Measurements from ENCODE around the gene CACNA1C.
"Not testable (repeated sequence)": the region's sequence is repeated elsewhere in the genome, so short reads cannot be mapped to it uniquely, and the experiment has no call there.

The CACNA1C gene

DNA sequence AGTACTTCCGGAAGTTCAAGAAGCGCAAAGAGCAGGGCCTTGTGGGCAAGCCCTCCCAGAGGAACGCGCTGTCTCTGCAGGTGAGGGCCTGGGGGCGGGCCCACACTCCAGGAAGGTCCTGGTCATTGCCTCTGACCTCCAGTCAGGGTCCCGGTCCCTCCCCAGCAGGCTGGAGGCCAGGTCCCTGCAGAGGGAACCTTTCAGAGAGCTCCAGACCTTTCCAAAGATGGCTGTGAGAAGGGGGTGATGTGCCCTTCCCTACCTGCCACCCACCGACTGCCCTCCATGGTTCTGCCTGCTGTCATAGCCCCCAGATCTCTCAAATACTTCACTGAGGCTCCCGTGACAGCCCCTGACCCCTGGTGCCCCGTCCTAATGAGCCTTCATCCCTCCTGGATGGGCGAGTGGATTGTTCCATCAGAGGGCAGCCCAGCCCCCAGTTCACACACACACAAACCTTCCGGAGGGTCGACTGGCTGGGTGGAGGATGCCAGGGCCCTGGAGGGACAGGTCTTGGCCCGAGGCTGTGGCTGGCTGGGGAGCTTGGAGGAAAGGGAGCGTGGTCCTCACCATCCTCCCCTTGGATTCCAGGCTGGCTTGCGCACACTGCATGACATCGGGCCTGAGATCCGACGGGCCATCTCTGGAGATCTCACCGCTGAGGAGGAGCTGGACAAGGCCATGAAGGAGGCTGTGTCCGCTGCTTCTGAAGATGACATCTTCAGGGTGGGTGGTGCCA, 624.5 kb downstream of the CACNA1C start:
- DNase-seq (ENCODE audit: low spot score) = no peak

DNA sequence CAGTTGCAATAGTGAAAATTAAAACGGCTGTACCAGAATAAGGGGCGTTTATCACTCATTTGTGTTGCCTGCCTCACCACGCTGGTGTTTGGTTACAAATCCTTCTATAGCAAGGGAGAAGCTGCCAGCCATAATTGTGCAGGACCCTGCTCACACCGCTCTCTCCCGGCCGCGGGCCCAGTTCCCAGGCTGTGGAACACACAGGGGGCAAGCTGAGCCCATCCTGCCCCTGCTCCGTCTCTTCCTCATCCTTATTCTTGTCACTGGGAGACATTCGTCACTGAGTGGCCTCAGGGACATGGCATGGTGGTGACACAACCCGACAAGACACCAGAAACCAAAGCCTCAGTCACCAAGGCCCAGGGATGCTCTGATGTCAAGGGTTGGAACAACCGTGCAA, 625.6 kb downstream of the CACNA1C start:
- DNase-seq (ENCODE audit: low spot score) = no peak

DNA sequence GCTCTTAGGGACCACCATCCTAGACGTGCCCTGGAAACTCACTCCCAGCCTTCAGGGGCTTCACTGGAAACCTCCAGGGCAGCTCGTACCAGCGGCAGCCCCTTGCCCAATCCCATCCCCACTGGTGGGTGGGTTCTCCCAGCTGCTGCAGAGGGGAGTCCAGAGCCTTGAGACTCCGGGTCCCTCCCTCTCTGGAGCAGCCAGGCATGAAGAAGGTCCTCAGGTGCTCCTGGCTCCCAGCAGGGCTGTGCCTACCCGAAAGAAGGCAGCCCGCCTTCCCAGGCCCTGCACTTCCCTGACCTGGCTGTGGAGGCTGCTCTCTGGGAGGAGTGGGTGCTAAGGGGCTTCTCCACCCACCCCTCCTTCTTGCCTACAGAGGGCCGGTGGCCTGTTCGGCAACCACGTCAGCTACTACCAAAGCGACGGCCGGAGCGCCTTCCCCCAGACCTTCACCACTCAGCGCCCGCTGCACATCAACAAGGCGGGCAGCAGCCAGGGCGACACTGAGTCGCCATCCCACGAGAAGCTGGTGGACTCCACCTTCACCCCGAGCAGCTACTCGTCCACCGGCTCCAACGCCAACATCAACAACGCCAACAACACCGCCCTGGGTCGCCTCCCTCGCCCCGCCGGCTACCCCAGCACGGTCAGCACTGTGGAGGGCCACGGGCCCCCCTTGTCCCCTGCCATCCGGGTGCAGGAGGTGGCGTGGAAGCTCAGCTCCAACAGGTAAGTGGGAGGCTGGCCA, 626.5 kb downstream of the CACNA1C start:
- no peak for DNase-seq (ENCODE audit: low spot score)

DNA sequence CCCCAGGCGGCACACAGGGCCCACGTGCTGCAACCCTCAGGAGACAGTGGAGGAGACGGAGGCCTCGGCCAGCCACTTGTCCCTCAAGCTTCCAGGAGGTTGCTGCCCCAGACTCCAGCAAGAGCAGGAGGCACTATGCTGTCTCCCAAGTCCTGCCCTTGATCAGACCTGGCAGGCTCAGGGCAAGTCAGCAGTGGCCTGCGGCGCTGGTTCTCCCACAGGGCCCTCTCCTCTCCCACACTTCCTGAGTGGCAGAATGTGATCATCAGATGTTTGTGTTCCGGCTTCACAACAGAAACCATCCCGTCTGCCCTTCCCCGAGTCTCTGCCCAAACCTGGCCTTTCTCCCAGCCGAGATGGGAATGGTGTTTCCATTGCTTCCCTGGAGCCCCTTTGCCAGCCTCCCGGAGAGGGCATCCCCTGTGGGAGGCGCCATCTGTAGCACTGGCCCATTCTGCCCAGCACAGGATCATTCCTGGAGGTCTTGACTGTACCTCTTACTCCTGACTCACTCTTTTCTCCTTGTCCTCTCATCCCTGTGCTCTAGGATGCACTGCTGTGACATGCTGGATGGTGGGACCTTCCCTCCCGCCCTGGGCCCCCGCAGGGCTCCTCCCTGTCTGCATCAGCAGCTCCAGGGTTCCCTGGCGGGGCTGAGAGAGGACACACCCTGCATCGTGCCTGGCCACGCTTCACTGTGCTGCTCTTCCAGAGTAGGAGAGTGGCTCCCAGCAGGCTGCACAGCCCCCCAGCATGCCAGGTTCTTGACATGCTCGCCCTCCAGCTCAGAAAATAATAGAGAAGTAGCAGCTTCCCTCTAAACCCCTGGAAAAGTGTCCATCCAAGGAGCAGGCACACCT, 627.3 kb downstream of the CACNA1C start:
- no peak for DNase-seq (ENCODE audit: low spot score)

DNA sequence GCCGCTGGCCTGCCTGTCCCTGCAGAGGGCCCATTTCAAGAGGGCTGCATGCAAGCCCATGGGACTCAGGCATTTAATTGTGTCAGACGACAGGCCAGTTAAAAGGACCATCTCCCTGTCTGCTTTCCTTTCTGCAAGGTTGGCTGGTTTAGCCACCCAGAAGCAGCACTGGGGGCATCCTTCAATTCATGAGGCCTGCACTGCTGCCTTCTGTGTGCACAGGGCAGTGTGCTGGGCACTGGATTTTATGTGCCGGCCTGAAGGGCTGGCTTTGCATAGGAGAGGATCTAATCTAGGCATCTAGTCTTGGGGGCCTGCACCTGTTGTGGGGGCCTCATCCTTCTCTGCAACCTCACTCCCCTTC, 627.9 kb downstream of the CACNA1C start:
- no peak for DNase-seq (ENCODE audit: low spot score)

DNA sequence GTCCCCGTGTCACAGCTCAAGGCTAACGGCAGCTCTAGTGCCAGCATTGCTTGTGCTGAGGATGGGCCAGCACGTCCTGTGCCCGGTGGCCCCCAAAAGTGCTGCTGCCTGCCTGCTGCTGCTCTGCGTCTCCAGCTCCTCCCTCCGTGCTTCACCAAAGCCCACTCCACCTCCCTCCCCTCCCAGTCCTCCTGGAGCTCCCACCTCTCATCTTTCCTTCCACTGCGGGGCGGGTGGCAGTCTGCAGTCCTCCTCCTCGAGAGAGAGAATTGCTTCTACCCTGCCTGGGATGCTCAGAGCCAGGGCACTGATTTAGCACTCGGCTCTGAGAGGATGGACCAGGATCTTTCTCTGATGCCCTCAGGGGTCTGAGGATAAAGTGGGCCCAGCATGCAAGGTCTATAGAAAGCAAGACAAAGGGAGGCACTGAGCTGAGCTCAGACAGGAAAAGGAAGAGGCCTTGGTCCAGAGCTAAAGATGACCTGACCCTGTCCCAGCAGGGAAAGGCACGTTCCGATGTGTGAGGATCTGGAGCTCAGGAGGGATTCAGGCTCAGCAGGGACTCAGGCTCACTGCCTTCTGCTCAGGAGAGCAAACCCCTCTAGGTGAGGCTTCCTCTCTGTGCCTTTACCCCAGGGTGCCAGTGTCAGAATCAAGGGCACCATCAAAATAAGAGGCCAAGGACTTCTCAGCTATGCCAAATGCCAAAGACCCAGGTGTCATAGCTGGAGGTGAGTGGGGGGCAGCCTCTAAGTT, 628.8 kb downstream of the CACNA1C start:
- no peak for DNase-seq (ENCODE audit: low spot score)

DNA sequence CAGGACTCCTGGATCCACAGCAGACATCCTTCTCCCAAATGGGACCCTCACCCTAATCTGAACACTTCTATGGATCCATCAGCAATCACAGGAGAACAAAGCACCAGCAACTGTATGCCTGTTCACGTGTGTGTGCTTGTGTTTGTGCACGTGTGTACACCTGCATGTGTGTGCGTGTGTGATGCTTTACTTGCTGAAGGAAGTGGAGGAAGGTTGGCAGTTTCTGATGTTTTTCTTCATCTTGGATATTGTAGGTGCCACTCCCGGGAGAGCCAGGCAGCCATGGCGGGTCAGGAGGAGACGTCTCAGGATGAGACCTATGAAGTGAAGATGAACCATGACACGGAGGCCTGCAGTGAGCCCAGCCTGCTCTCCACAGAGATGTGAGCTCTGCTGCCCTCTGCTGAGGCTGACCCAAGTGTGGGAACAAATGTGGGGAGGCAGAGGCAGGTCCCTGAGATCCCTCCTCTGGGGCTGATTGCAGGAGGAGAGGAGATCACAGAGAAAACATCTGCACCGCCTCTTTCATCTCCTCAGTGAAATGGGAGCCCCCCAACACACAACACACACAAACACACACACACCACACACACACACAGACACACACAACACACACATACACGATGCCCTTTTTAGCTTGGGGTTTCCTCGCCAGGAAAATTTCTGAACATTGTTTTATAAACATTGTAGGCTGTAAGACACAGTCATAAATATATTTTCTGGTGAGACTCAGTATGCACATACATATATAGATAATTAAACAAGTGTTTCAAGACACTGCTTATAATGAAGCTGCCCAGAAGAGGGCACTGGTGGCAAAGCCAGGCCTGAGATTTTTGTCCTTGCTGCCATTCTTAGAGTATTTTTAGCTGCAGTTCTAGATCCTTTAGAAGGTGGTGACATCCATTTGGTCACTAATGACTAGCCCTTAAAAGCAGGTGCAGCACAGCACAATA, 629.8 kb downstream of the CACNA1C start:
- peak; percentile 66 for DNase-seq (ENCODE audit: low spot score)

DNA sequence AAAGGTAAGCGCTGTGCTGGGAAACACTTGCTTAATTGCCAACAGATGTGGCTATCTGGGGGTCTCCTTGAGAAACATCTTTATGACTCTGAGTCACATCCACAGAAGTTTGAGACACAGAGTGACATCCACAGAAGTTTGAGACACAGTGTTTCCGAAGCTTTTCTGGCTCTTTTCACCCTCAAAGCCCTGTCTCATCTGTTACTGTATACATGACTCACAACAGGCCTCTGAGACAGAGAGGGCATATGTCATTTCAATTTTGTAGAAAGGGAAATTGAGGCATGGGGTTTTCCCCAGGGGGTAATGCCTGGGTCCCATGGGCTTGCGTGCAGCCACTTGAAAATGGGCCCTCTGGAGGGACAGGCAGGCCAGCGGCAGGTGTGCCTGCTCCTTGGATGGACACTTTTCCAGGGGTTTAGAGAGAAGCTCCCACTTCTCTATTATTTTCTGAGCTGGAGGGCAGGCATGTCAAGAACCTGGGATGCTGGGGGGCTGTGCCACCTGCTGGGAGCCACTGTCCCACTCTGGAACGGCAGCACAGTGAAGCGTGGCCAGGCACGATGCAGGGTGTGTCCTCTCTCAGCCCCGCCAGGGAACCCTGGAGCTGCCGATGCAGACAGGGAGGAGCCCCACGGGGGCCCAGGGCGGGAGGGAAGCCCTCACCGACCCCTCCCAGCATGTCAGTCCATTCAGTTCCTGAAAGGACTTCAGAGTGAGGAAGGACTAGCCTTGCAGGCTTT, 630.7 kb downstream of the CACNA1C start:
- DNase-seq (ENCODE audit: low spot score) = no peak

DNA sequence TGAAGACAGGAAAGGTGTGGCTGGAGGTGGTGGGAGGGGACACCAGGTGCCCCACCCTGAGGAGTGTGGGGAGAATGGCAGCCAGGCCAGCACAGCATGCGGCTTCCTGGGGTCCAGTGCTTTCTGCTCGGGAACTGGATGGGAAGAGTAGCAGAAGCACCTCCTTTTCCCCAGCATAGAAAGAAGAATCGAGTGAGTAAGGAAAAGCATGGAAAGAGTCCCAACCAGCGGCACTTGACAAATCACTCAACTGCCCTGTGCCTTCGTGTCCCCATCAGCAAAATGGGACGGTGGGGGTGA, 631.2 kb downstream of the CACNA1C start:
- DNase-seq (ENCODE audit: low spot score) = not testable (repeated sequence)

DNA sequence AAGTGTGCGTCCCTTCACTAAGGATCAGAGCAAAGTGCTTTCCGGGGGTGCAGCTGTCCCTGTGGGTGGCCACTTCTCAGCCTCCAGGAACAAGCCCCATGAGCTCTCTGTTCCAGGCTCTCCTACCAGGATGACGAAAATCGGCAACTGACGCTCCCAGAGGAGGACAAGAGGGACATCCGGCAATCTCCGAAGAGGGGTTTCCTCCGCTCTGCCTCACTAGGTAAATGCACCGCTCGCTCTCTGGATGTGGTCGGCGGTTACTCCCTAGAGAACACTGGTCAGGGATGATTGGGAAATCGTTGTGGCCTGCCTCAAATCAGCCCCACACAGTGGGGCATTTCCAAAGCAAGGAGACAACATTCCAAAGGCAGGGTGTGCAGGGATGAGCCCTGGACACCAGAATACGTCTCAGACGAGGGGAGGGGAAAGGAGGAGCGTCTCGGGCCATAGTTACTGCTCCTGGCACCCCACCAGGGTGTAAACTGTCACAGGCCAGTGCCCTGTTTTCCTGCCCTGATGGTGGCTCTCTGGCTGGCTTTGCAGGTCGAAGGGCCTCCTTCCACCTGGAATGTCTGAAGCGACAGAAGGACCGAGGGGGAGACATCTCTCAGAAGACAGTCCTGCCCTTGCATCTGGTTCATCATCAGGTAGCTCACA, 633.0 kb downstream of the CACNA1C start:
- DNase-seq (ENCODE audit: low spot score) = not testable (repeated sequence)

DNA sequence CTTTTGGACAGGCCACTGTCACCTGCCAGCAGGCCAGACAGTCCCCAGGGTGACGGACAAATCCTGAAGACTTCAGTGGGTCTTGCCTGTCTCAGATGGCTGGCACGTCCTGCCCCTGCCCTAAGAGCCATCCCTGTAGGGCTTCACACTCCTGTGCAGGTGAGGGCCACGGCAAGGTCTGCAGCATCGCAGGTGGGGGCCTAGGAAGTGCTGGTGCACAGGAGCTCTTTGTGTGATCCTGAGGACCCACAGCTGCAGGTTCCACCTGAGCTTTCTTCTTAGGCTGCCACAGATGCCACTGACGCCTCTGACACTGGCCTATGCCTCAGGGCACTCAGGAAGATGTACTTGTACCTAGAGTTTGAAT, 633.5 kb downstream of the CACNA1C start:
- no peak for DNase-seq (ENCODE audit: low spot score)

DNA sequence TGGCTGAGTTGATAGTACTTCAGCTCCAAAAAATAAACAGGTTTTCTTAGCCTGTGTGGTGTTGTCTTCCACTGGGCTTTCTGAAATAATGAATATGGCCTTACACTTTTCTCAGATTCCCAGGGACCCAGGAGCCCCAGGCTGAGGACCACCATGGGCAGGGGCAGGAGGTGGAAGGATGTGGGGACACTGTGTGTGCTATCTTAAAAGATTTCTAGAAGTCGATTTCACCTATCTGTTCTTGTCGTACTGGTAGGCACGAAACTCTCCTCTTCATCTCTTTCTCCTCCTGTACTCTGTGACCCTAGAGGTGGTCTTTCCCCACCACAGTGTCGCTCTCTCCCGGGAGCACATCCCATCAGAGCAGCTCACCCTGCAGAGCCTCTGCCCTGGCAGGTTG, 634.3 kb downstream of the CACNA1C start:
- DNase-seq (ENCODE audit: low spot score) = no peak

DNA sequence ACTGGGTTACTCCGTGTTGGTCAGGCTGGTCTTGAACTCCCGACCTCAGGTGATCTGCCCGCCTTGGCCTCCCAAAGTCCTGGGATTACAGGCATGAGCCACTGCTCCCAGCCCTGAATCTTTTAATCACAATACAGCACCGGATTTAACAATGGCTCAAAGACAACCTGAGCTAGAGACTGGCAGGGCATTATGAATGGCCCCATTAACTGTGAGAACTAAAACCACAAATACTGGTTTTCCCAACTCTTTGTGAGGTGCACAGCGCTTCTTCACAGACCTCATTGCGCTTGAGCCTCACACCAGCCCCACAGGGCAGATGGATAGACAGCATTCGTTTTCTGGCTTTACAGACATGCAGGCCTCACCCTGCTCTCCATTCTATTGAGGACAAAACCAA, 634.9 kb downstream of the CACNA1C start:
- peak; percentile 17 for DNase-seq (ENCODE audit: low spot score)

DNA sequence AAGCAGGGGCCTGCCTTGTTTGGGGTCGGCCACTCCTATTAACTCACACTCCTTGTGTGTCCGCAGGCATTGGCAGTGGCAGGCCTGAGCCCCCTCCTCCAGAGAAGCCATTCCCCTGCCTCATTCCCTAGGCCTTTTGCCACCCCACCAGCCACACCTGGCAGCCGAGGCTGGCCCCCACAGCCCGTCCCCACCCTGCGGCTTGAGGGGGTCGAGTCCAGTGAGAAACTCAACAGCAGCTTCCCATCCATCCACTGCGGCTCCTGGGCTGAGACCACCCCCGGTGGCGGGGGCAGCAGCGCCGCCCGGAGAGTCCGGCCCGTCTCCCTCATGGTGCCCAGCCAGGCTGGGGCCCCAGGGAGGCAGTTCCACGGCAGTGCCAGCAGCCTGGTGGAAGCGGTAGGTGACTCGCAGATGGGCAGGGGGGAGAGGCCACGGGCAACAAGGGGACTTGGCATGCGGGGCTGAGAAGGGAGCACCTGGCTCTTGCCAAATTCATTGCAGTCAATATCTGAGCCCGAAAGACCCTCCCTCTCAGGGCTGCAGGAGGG, 635.7 kb downstream of the CACNA1C start:
- DNase-seq (ENCODE audit: low spot score) = no peak

DNA sequence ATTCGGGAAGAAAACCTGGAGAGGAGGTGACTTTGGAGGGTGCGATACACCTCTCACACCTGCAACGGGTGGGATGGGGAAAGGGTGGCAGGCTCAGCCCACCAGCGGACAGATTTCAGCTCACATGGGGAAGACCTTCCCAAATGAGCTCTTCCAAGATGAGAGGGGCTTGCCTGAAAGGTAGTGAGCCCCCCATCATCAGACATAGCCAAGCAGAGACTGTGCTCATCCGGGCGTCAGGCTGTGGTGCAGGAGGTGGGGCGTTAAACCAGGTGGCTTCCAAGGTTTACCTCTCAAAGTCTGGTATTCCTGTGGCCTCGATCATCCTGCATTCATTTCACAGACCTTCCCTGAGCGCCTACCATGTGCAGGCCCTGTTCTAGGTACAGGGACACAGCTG, 636.6 kb downstream of the CACNA1C start:
- DNase-seq (ENCODE audit: low spot score) = no peak

DNA sequence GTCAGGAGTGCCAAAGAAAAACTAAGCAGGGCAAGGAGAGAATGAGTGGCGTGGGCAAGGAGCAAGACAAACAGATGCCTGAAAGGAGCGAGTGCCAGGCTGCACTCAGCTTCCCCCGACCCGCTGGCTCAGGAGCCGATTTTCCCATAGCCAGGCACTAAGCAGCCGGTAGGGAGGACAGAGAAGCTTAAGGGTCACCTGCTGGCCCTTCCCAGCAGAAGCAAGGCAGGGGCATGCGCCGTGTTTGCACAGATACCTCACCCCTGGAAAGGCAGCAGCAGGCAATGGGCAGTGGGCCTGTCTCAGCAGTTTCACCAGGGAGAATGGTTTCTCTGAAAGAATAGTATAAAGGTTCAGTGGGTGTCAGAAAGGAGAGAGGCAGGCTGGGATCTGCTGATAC, 637.1 kb downstream of the CACNA1C start:
- no peak for DNase-seq (ENCODE audit: low spot score)

DNA sequence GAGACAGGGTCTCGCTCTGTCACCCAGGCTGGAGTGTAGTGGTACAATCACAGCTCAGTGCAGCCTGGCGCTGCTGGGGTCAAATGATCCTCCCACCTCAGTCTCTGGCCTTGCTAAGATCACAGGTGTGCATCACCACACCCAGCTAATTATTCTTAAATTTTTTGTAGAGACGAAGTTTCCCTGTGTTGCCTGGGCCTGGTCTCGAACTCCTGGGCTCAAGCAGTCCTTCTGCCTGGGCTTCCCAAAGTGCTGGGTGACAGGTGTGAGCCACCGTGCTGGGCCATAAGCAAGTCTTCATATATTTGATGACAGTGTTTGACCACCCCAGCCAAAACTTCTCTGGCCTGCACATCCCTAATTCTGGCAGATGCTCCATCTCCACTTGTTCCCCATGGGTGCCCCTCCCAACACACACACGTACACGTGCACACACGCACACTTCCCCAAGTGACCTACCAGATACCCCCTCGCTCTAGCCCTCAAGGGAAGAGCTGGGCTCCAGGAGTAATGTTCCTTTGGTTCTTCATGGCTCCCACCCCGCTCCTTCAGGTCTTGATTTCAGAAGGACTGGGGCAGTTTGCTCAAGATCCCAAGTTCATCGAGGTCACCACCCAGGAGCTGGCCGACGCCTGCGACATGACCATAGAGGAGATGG, 637.7 kb downstream of the CACNA1C start:
- no peak for DNase-seq (ENCODE audit: low spot score)

DNA sequence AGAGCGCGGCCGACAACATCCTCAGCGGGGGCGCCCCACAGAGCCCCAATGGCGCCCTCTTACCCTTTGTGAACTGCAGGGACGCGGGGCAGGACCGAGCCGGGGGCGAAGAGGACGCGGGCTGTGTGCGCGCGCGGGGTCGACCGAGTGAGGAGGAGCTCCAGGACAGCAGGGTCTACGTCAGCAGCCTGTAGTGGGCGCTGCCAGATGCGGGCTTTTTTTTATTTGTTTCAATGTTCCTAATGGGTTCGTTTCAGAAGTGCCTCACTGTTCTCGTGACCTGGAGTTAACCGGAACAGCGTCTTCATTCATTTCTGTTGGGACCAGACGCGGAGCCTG, 638.2 kb downstream of the CACNA1C start:
- DNase-seq (ENCODE audit: low spot score) = no peak

All from SW480 (cell line).